ENCODE data around the gene TOM1L1. TPM values are rescaled to one million over a fixed set of nuclear protein-coding genes. Genes with fewer than 3 reads are reported as not detected.

The TOM1L1 gene
- total RNA-seq, 1 experiment from 2014 or later = 44.6 TPM

- no peaks in the 10 kb centered on the region for H3K27me3 Mint-ChIP-seq (ENCODE audit: low read depth)
- H4K91ac ChIP-seq (ENCODE audit: insufficient read length, low read depth, low read length) = no peak overlapping the region
- no CpG with 5 or more reads among the region's 10 CpGs for WGBS (ENCODE audit: extremely low coverage, insufficient read length, low lambda C conversion rate)
- H2BK15ac ChIP-seq (ENCODE audit: low read depth, low read length) = no peak overlapping the region
- H3K27ac Mint-ChIP-seq = no peak overlapping the region
- no peak overlapping the region for H3K4ac ChIP-seq (ENCODE audit: low read depth, low read length)
- no peak overlapping the region for H3K14ac ChIP-seq (ENCODE audit: insufficient read depth, low read length)
- no peak overlapping the region for H3K4me2 ChIP-seq (ENCODE audit: insufficient read depth, insufficient read length, low read length)
- H2BK12ac ChIP-seq (ENCODE audit: insufficient read length, low read depth, low read length) = no peak overlapping the region
- H3K4me1 Mint-ChIP-seq = peaks cover 5 to 6% of the 10 kb centered on the region in 2 experiments
- H3K27me3 ChIP-seq (ENCODE audit: insufficient read depth, low read length) = no peaks in the 10 kb centered on the region
- H3K23me2 ChIP-seq (ENCODE audit: insufficient read length, low read depth, low read length, poor library complexity, severe bottlenecking) = no peaks in the 10 kb centered on the region
- no peak for DNase-seq
- H3K56ac ChIP-seq (ENCODE audit: insufficient read length, low read depth, low read length) = no peak overlapping the region
- no peak overlapping the region for H2BK20ac ChIP-seq (ENCODE audit: low read depth, low read length, poor library complexity, severe bottlenecking)
- no peaks in the 10 kb centered on the region for H3K79me2 ChIP-seq (ENCODE audit: insufficient read depth, low read length)
- no peak overlapping the region for H2AFZ ChIP-seq (ENCODE audit: low read length)
- peaks cover 9 to 13% of the 10 kb centered on the region in 2 experiments; a peak in 4 of 5 replicates for H3K9me3 Mint-ChIP-seq
- no peaks in the 10 kb centered on the region for H3K9me3 ChIP-seq (ENCODE audit: control insufficient read depth, low read depth, low read length)
- no peaks in the 10 kb centered on the region for H4K20me1 ChIP-seq (ENCODE audit: control insufficient read depth, insufficient read depth, insufficient read length)
- peaks cover 11 to 17% (median 12%) of the 10 kb centered on the region in 3 experiments for H3K36me3 Mint-ChIP-seq (ENCODE audit: insufficient read depth in 1 of 3, low read depth in 3 of 3)
- no peak overlapping the region for H4K5ac ChIP-seq (ENCODE audit: insufficient read length, low read depth, low read length)
- H3K23ac ChIP-seq (ENCODE audit: insufficient read length, low read depth, low read length) = no peak overlapping the region
- H3K9ac ChIP-seq (ENCODE audit: extremely low read depth, insufficient read length, low read length) = no peak overlapping the region
- H3K4me1 ChIP-seq (ENCODE audit: insufficient read depth, low read length) = no peaks in the 10 kb centered on the region
- no peak for TF ChIP-seq CTCF (conservative IDR thresholded peaks at IDR 0.05)
- H2BK5ac ChIP-seq (ENCODE audit: insufficient read length, low read length) = no peak overlapping the region
- no peak overlapping the region for H3K4me3 Mint-ChIP-seq
- no peak overlapping the region for H3K18ac ChIP-seq (ENCODE audit: insufficient read length, low read depth, low read length)
- H2BK120ac ChIP-seq (ENCODE audit: low read depth, low read length, poor library complexity, severe bottlenecking) = no peak overlapping the region
- no peak overlapping the region for H2AK5ac ChIP-seq (ENCODE audit: insufficient read length, low read length)
- H3K79me1 ChIP-seq (ENCODE audit: insufficient read depth, low read depth, low read length, poor library complexity, severe bottlenecking) = no peaks in the 10 kb centered on the region
- H4K8ac ChIP-seq (replicated peaks; ENCODE audit: insufficient read length, low read depth, low read length) = no peak overlapping the region
- no peak overlapping the region for H3K27ac ChIP-seq (ENCODE audit: insufficient read length, low read depth, low read length)
- H3T11ph ChIP-seq (ENCODE audit: low read length) = no peak overlapping the region
Observed at GRCh38 chr17:54881255-54881972, 19.2 kb upstream of the TOM1L1 start.
